Amniotic stem cell (primary cell): ENCODE measurements around the gene AGTR1.
"Not testable (repeated sequence)": the region's sequence is repeated elsewhere in the genome, so short reads cannot be mapped to it uniquely, and the experiment has no call there.

Experiments used
- DNase-seq: peaks from one replicate; lab custom pipeline; 2025; lab: John Stamatoyannopoulos, UW

The AGTR1 gene

GRCh38 chr3:148718982-148719862 lies 21.5 kb downstream of the AGTR1 start:
- no peak for DNase-seq

- no peak for DNase-seq
Measured at GRCh38 chr3:148720873-148721272, 23.2 kb downstream of the AGTR1 start.

GRCh38 chr3:148723631-148724030 lies 25.9 kb downstream of the AGTR1 start:
- DNase-seq, result peak; percentile 33

GRCh38 chr3:148727231-148727630 lies 29.5 kb downstream of the AGTR1 start:
- no peak for DNase-seq

GRCh38 chr3:148728753-148729152 lies 31.1 kb downstream of the AGTR1 start:
- DNase-seq, result no peak

- DNase-seq, result no peak
Measured at GRCh38 chr3:148729476-148730055, 31.9 kb downstream of the AGTR1 start.

GRCh38 chr3:148730676-148731075 lies 33.0 kb downstream of the AGTR1 start:
- no peak for DNase-seq

- DNase-seq, result no peak
Measured at GRCh38 chr3:148735597-148735996, 37.9 kb downstream of the AGTR1 start.

GRCh38 chr3:148736086-148736485 lies 38.4 kb downstream of the AGTR1 start:
- no peak for DNase-seq

GRCh38 chr3:148737104-148737530 lies 39.4 kb downstream of the AGTR1 start:
- DNase-seq, result no peak

GRCh38 chr3:148739720-148740119 lies 42.0 kb downstream of the AGTR1 start:
- DNase-seq, result no peak

- no peak for DNase-seq
Measured at GRCh38 chr3:148740291-148740690, 42.6 kb downstream of the AGTR1 start.

- DNase-seq, result no peak
Measured at GRCh38 chr3:148741219-148741618, 43.5 kb downstream of the AGTR1 start.

- no peak for DNase-seq
Measured at GRCh38 chr3:148742118-148742517, 44.4 kb downstream of the AGTR1 start.

GRCh38 chr3:148746053-148746452 lies 48.4 kb downstream of the AGTR1 start:
- no peak for DNase-seq

GRCh38 chr3:148748283-148748682 lies 50.6 kb downstream of the AGTR1 start:
- DNase-seq, result no peak

- no peak for DNase-seq
Measured at GRCh38 chr3:148750296-148750695, 52.6 kb downstream of the AGTR1 start.

- DNase-seq, result no peak
Measured at GRCh38 chr3:148751461-148751860, 53.8 kb downstream of the AGTR1 start.

- DNase-seq, result not testable (repeated sequence)
Measured at GRCh38 chr3:148753385-148753784, 55.7 kb downstream of the AGTR1 start.

- no peak for DNase-seq
Measured at GRCh38 chr3:148755570-148755969, 57.9 kb downstream of the AGTR1 start.

- no peak for DNase-seq
Measured at GRCh38 chr3:148756311-148756710, 58.6 kb downstream of the AGTR1 start.

- peak; percentile 49 for DNase-seq
Measured at GRCh38 chr3:148757238-148758215, 59.8 kb downstream of the AGTR1 start.
